Fibroblast of skin of scalp (primary cell): Measurements from ENCODE around the gene SP6.

ENCODE experiments used
- DNase-seq: peaks from one replicate; pipeline ENCODE4 v3.0.0-alpha.2; 2013

Gene SP6

GRCh38 chr17:47810200-47810821 lies 40.7 kb downstream of the SP6 start:
- DNase-seq: peak; percentile 80

GRCh38 chr17:47808830-47809480 lies 42.0 kb downstream of the SP6 start:
- no peak for DNase-seq

GRCh38 chr17:47808036-47808829 lies 42.7 kb downstream of the SP6 start:
- no peak for DNase-seq

GRCh38 chr17:47807421-47807820 lies 43.5 kb downstream of the SP6 start:
- DNase-seq: no peak

- DNase-seq: no peak
These were observed 44.1 kb downstream of the SP6 start for GRCh38 chr17:47806913-47807255.

GRCh38 chr17:47806026-47806912 lies 44.7 kb downstream of the SP6 start:
- no peak for DNase-seq

GRCh38 chr17:47804461-47804860 lies 46.5 kb downstream of the SP6 start:
- DNase-seq: no peak

GRCh38 chr17:47803751-47804150 lies 47.2 kb downstream of the SP6 start:
- DNase-seq: no peak

- DNase-seq: no peak
These were observed 47.8 kb downstream of the SP6 start for GRCh38 chr17:47803201-47803600.

- peak; percentile 11 for DNase-seq
These were observed 48.5 kb downstream of the SP6 start for GRCh38 chr17:47802341-47803022.

GRCh38 chr17:47801906-47802305 lies 49.1 kb downstream of the SP6 start:
- DNase-seq: no peak

- DNase-seq: no peak
These were observed 49.7 kb downstream of the SP6 start for GRCh38 chr17:47801176-47801765.

GRCh38 chr17:47800686-47801085 lies 50.3 kb downstream of the SP6 start:
- no peak for DNase-seq

- no peak for DNase-seq
These were observed 53.2 kb downstream of the SP6 start for GRCh38 chr17:47797797-47798196.
